Panc1 (cell line): ENCODE results near the gene KREMEN2. TPM values are rescaled to one million over a fixed set of nuclear protein-coding genes. Genes with fewer than 3 reads are reported as not detected.

Source experiments
- total RNA-seq: library from RNA; stranded (reverse); gene quantifications from one replicate; pipeline ENCODE4 v1.2.1, GENCODE V29; 2021; ENCODE audit not compliant: unreplicated experiment

The KREMEN2 gene
- total RNA-seq, 1 experiment from 2014 or later: 10.8 TPM

Other genes with a start within 250 kb of the KREMEN2 start
- gene PRSS27, start 244.1 kb upstream of the KREMEN2 start, total RNA-seq: 3.3 TPM
- gene SRRM2, start 211.6 kb upstream of the KREMEN2 start, total RNA-seq: 617 TPM
- gene ELOB, start 187.0 kb upstream of the KREMEN2 start, total RNA-seq: 642 TPM
- gene PRSS33, start 176.7 kb upstream of the KREMEN2 start, total RNA-seq: 0.59 TPM
- gene PRSS41, start 165.8 kb upstream of the KREMEN2 start, total RNA-seq: not detected
- gene PRSS21, start 147.0 kb upstream of the KREMEN2 start, total RNA-seq: not detected
- 9.1 TPM for gene ZG16B, start 134.0 kb upstream of the KREMEN2 start, total RNA-seq
- 23.9 TPM for gene PRSS22, start 106.1 kb upstream of the KREMEN2 start, total RNA-seq
- 77.3 TPM for gene FLYWCH2, start 81.1 kb upstream of the KREMEN2 start, total RNA-seq
- 67.9 TPM for gene FLYWCH1, start 52.3 kb upstream of the KREMEN2 start, total RNA-seq
- 51.8 TPM for gene PAQR4, start 5.1 kb downstream of the KREMEN2 start, total RNA-seq
- gene PKMYT1, start 16.2 kb downstream of the KREMEN2 start, total RNA-seq: 105 TPM
- 1.6 TPM for gene CLDN9, start 48.6 kb downstream of the KREMEN2 start, total RNA-seq
- 1.2 TPM for gene CLDN6, start 53.9 kb downstream of the KREMEN2 start, total RNA-seq
- 156 TPM for gene TNFRSF12A, start 56.1 kb downstream of the KREMEN2 start, total RNA-seq
- 67.3 TPM for gene HCFC1R1, start 59.7 kb downstream of the KREMEN2 start, total RNA-seq
- 56.7 TPM for gene THOC6, start 59.8 kb downstream of the KREMEN2 start, total RNA-seq
- 0.21 TPM for gene BICDL2, start 72.7 kb downstream of the KREMEN2 start, total RNA-seq
- 0.67 TPM for gene MMP25, start 82.3 kb downstream of the KREMEN2 start, total RNA-seq
- 17.1 TPM for gene IL32, start 101.4 kb downstream of the KREMEN2 start, total RNA-seq
- 0.21 TPM for gene ZSCAN10, start 135.0 kb downstream of the KREMEN2 start, total RNA-seq
- gene ZNF205, start 148.3 kb downstream of the KREMEN2 start, total RNA-seq: 18.3 TPM
- gene ZNF213, start 170.8 kb downstream of the KREMEN2 start, total RNA-seq: 12.3 TPM
- 0.26 TPM for gene OR1F1, start 223.9 kb downstream of the KREMEN2 start, total RNA-seq